HG03520 (cell line): ENCODE results near the gene B3GAT3.
"Not testable (repeated sequence)": the region's sequence is repeated elsewhere in the genome, so short reads cannot be mapped to it uniquely, and the experiment has no call there.

Experiments used
- ATAC-seq: cut with Tn5 transposase; IDR thresholded peaks from one replicate; pipeline ENCODE4 v1.9.1; 2021; ENCODE audit warnings: mild to moderate bottlenecking, moderate library complexity; ENCODE audit not compliant: unreplicated experiment

Gene B3GAT3

DNA sequence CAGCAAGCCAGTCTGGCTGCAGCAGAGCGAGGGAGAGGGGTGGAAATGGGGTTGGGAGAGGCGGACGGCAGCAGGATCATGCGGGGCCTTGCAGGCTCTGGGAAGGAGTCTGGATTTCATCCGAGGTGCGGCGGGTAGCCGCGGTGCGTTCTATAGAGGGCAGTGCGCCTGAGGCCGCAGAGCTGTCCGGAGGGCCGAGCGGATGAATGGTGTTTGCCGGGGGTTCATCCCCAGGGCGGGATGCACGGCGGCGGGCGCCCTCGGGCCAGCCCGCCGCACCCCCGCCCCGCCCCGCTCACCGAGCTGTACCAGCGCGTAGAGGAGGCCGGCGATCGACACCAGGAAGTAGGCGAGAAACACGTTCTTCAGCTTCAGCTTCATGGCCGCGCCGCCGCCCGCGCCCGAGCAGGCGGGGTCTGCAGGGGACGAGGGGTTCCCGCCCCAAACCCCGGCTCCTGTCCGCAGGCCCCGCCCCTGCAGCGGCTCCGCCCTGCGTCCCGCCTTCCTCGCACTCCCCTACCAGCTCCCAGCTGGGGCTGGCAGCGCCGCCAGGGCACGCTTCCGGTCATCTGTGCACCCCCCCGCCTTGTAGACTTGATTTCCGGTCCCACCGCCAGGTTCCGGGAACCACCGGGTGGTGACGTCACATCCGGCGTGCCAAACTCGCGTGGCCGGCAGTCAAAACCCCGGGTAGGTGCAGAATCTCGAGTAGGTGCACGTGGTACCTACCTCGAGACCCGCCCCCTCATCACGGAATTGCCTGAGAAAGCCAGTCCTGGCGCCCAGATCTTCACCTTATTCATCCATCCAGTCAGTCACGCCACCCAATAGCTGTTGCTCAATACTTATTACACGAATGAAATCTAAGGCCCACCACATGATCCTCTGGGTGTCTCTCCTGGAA, at the start of gene B3GAT3:
TSS of gene B3GAT3 (minus strand) at position 420 of the 904 bp plus-strand sequence. CDS start at position 381, 39 bp downstream.
- ATAC-seq, result peak; percentile 87

DNA sequence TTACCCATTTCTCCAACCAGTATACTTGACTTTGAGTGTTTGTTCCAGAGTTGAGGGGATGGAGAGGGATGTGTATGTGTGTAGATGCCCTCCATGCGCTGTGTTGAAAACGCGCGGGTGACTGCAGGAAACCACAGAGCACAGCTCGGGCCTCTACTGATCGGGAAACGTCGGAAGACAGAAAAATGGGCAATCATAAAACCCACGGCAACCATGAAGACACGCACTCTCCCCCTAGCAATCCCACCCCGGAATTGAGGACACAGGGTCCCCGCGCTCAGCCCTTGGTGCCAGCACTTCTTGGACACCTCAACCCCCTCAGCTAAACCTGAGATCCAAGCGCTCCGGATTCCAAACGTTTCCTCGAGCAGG, 49.4 kb upstream of the B3GAT3 start:
- no peak for ATAC-seq

DNA sequence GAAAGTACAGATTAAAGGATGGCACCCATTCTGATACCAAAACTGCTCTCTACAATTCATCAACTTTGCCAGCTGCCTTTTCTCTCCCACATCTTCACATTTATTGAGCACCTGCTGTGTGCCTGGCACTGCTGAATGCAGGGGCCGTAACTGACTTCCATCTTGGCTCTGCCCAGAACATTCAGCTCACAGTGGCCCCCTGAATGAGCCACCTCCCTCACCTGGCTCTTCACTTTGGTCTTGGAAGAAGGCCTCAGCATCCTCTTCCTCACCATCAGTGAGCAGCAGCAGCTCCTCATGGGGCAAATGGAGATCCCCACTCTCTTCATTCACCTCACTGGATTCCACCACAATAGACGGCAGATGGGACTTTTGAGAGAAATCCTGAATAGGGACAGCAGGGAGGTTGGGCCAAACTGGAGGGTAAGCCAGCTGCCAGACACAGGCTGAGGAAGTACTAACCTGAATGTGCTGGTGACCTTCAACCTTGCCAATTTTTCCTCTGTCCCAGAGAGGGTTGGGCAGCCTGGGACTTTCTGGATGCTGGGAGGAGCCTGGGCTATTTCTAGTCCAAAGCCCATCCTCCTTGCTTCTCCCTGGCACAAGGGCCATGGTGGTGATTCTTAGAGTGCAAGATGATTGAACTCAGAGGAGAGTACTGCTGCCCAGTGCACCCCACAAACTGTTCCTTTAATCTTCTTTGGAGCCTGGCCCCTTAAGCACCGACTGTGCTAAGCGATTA, 47.8 kb upstream of the B3GAT3 start:
- no peak for ATAC-seq

DNA sequence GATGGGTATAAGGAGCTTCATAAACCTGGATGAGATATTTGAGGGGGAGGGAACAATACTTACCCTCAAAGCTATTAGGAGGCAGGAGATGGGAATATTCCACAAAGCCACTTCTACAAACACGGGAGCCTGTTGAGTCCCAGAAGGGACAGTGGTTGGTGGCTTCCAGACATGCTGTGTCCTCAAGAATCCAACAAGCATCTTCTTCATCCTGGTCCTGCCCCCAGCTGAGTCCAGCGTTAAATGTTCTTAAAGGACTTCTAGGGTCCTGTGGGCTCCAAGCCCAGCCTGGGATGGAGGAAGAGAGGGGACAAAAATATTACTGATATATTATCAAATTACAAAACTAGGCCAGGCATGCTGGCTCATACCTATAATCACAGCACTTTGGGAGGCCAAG, 45.7 kb upstream of the B3GAT3 start:
- no peak for ATAC-seq

DNA sequence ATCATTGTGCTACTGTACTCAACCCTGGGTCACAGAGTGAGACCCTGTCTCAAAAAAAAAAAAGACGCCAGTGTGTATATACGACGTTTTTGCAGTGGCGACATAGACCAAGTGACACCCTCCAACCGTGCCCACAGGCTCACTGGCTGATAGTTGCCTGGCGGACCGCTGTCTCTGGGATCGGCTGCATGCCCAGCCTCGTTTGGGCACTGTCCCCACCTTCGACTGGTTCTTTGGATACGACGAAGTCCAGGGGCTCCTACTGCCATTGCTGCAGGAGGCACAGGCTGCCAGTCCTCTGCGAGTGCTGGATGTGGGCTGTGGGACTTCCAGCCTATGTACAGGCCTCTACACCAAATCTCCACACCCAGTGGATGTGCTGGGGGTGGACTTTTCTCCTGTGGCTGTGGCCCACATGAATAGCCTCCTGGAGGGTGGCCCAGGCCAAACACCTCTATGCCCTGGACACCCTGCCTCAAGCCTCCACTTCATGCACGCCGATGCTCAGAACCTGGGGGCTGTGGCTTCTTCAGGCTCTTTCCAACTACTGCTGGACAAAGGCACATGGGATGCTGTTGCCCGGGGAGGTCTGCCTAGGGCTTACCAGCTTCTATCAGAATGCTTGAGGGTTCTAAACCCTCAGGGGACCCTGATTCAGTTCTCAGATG, 44.6 kb upstream of the B3GAT3 start:
- no peak for ATAC-seq

DNA sequence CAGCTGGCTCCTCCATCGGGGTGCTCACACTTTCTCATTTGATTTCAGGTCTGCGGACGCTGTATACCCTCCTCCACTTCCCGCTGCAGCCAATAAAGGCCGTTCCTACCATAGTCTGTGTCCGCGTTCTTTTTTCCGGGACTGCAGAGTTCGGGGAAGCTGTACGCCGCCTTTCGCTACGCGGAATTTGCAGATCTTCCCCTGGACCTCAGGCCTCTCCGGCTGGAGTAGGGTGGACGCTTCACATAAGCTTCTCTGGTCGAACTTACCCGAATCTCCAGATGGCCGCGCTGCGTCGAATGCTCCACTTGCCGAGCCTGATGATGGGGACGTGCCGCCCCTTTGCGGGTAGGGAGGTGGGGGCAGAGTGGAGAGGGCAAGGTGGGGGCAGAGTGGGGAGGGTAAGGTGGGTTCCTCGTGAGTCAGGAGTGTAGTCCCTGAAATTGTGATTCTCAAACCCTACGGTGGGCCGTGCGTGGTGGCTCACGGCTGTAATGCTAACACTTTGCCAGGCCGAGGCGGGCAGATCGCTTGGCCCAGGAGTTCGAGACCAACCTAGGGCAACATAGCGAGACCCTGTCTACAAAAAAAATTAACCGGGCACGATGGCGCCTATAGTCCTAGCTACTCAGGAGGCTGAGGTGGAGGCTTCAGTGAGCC, 43.9 kb upstream of the B3GAT3 start:
- ATAC-seq, result peak; percentile 22

DNA sequence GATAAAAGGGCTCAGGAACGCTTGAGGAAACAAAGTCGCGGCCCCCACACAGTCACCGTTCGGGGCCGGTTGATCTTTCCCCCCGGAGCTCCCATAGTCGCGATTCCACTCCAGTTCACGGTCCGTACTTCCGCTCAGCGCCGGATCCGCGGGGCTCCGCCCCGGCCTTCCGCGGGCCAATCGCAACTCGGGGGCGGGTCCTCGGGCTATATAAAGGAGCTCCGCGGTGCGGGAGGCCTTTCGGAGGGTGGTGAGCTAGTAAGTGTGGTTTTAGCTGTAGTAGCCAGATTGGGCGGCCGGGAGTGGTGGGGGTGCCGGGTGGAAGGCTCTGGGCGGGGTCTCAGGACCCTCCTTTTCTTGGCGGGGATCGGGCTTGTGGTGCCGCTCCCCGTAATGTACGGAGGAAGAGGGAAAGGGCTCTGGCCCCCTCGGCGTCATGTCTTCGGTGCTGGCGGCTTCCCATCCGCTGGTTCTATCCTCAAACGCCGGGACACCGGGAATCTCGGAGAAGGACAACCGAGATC, 43.4 kb upstream of the B3GAT3 start, which contains the start of the genes C11orf98 and CSKMT:
TSS of gene C11orf98 (minus strand) at position 136 of the 524 bp plus-strand sequence. CDS start at position 95, 41 bp downstream.
TSS of gene CSKMT (plus strand) at position 238 of the 524 bp plus-strand sequence. CDS start 568 bp downstream, outside the sequence.
- ATAC-seq, result peak; percentile 70

DNA sequence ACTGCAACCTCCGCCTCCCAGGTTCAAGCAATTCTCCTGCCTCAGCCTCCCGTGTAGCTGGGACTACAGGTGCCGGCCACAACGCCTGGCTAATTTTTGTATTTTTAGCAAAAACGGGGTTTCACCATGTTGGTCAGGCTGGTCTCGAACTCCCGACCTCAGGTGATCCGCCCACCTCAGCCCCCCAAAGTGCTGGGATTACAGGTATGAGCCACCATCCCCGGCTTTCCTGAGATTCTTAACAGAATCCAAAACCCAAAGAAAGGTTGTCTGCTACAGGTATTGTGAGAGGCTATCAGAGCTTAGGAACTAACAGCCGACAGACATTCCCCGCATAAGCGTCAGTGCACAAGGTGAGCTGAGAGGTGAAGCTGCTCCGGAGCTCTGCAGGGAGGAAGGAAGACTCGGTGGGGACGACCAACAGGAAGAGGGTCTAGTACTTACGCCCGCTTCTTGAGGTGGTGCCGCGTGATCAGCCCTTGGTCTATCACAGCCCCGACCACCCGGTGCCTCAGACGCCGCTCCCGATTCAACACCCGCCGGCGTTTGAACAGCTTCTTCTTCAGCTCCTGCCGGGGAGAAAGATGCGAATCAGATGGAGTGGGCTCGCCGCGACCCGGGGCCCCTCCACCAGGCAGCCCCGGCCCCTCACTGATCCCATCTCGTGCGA, 42.8 kb upstream of the B3GAT3 start:
- peak; percentile 22 for ATAC-seq

DNA sequence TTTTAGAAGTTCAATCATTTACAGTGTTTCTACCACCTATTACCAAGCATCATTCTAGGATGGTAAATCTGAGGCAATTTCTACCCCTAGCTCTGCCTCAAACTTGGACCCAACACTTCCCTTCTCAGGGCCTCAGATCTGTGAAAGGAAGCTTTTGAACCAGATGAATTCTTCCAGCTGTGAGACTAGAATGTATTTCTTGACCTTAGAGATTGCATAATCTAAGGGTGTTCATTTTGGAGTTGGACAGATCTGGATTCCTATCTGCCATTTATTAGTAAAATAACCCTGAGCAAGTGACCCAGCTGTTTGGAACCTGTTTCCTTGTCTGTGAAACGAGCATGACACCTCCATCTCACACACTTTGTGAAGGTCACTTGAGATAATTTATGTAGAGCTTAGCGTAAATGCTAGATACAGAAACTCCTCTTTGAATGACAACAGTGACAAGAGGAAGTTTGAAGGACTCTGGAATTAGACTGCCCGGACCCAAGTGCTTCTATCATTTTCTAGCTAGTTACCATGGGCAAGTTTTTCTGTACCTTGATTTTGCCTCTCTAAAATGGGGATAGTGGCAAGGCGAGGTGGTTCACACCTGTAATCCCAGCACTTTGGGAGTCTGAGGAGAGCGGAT, 35.1 kb upstream of the B3GAT3 start:
- ATAC-seq, result no peak

DNA sequence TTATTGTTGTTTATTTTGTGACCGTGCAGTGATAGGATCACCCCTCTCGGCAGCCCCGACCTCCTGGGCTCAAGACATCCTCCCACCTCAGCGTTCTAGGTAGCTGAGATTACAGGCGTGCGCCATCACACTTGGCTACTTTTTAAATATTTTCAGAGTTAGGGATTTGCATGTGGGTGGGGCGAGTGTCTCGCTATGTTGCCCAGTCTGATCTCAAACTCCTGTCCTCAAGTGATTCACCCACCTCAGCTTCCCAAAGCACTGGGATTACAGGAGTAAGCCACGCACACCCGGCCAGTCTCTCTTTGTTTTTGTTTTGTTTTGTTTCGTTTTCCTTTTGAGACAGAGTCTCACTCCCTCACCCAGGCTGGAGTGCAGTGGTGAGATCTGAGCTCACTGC, 32.5 kb upstream of the B3GAT3 start:
- ATAC-seq, result no peak

DNA sequence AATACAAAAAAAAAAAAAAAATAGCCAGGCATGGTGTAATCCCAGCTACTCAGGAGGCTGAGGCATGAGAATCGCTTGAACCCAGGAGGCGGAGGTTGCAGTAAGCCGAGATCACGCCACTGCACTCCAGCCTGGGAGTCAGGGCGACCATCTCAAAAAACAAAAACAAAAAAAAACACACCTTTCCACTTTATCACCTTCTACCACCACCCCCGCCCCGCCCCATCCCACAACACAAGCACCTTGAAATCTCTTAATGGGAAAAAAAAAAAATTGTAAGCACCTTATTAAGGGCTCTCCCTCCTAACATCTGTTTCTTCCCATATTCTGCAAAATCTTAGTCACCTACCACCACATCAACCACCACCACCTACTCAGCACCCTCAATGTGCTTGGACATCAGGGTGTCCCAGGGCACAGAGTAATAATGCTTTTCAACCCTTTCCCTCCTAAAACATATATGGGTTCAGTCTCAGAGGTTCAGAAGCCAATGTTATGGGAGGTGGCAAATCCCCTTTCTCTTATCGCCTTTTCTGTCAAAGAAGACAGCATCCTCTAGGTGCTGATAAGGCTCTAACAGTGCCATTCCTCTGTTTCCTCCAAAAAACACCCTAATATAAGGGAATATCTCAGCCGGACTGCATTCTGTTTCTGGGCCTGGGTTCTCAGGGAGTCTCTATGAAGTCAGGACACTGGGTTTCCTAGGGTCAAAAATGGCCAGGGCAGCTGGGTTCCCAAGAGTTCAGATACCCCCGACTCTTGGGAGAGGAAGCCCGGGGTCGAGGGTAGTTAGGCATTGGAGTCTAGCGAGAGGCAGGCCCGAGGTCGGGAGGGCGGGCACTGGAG, 30.6 kb upstream of the B3GAT3 start:
- ATAC-seq, result peak; percentile 16

DNA sequence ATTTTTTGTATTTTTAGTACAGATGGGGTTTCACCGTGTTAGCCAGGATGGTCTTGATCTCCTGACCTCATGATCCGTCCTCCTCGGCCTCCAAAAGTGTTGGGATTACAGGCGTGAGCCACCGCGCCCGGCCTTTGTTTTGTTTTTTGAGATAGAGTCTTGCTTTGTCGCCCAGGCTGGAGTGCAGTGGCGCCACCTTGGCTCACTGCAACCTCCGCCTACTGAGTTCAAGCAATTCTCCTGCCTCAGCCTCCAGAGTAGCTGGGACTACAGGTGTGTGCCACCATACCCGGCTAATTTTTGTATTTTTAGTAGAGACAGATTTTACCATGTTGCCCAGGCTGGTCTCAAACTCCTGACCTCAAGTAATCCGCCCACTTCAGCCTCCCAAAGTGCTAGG, 28.5 kb upstream of the B3GAT3 start:
- ATAC-seq, result not testable (repeated sequence)

DNA sequence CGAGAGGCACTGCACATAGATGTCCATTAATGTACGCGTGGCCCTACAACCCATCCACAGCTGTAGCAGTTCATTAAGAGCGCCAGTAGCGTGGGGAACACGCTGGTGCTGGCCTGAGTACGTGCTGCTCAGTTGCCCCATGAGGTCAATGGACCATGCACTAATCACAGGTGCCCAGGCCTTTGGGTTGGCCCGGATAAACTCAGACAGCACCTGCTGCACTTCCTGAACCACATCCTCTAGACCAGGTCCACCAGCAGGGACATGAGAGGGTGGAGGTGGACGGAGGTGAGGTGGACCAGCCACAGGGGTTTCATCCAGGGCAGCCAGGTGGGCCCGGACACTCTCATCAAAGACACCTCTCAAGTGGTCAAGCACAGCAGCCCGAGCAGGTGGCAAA, 27.7 kb upstream of the B3GAT3 start:
- no peak for ATAC-seq

DNA sequence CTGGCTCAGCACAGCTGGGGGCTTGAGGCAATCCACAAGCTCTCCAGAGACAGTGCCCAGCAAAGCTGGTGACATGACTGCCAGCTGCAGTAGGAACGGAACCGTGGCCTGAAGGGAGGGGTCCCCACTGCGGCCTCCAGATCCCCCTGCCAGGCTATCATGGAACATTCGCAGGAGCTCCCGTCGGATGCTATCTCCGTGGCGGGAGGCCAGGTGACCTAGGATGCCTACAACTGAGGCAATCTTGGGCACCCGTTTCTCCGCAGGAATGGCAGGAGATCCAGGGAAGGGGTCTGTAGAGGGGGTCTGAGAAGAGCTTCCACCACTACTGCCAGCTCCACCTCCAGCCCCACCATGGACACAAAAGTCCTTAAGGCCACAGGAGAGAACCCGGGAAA, 27.2 kb upstream of the B3GAT3 start:
- no peak for ATAC-seq

DNA sequence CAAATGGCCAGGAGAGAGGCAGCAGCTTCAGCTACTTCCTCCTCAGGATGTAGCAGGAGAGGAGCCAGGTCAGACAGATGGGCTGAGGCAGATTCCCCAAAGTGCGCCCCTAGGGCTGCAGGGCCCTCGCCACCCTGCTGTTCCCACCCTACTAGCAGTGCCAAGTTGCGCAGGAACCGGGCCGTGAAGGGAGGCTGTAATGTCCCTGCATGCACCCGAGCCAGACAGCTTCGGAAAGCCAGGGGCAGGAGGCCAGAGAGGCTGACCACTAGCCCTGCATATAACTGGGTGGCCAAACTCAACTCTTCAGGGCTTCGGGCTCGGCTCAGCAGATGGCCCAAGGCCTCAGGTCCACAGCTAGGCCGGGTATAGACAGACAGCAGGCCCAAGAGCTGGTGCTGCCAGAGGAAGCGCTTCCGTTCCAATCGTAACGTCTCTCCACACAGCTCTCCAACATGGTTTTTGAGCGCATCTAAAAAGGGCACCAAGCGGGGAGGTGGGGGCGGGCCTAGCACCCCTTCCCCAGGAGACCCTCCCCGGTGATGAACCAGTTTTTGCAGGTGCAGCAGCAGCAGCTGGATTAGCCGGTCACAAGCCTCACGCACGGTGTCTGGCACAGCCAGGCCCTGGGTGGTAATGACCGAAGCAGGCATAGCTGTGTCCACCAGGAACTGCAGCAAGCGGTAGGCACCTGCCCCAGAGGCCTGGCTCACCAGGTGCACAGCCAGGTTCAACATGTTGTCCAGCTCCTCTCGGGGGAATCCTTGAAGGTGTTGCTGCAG, 26.6 kb upstream of the B3GAT3 start:
- no peak for ATAC-seq

DNA sequence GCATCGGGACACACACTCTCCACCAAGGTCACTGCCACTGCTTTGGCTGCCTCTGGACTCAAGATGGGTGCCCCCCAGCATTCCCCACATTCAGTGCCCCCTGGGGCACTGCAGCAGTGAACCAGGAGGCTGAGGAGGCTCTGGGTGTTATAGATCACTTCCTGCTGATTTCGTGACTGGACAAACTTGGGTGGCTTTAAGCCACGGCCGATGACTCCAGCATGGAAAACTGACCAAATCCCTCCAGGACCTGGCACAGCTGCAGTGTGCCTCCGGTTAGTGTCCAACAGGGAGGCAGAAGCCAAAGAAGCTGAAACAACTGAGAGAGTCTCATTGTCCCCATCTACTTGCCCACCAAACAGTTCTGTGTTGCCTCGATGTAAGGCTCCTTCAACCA, 25.8 kb upstream of the B3GAT3 start:
- ATAC-seq, result no peak

DNA sequence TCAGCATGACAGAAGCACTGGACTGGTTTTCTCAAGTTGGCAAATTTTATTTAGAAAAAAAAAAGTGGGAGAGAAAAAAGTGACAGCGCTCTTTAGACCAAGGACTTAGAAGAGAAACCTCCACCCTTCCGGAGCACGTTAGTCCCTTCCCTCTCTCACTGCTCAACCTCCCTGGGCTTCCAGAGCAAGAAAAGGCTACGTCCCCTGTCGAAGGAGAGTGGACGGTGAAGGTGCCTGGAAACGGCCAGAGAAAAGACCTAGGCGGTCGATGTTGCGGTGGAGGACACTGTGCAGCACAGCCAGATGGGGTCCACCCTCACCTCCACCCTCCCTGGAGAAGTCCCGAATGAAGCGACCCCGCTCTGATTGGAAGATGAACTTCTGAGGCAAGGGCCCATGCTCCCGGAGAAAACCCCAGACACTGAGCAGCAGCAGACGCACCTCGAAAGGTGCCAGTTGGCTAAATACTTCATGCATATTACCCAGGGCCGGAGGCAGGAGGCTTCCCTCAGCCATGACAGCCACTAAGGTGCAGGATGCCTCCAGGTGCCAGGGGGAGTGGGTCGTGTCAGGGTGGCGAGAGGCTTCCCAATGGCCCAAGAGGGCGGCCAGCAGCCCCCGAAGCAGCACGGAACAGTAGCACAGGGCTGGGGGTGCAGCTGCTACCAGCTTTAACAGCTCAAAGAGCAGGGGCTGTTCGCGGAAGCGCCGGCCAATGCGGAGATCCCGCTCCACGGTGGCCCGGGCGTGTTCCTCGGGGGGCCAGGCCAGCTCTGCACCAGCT, 25.2 kb upstream of the B3GAT3 start:
- no peak for ATAC-seq
